SK-N-SH (cell line): Measurements from ENCODE around the gene HMOX1. TPM values are rescaled to one million over a fixed set of nuclear protein-coding genes. Genes with fewer than 3 reads are reported as not detected.

ENCODE experiments used
- CTCF ChIA-PET: fragments of 300-600, 350-600 bp; formaldehyde crosslinking; extraction: SDS; loops from one replicate; lab custom pipeline; 2021; lab: Yijun Ruan, JAX
- POLR2A ChIA-PET: fragments of 350-600 bp; sonication (Branson Sonifier 250); formaldehyde crosslinking; extraction: SDS; loops from one replicate; lab custom pipeline; 2020; ENCODE audit warnings: antibody characterized with exemption, inconsistent platforms; lab: Yijun Ruan, JAX
- DNase-seq: peaks from one replicate; pipeline ENCODE4 v3.0.0; 2012
- H2AFZ ChIP-seq: fragments of 200-600 bp; sonication (generic); 2 replicates; pipeline ENCODE4 v1.8.1; 2016; ENCODE audit warnings: antibody characterized with exemption, mild to moderate bottlenecking, low read depth
- H3F3A ChIP-seq: fragments of 200-600 bp; sonication (generic); replicated peaks from 2 replicates; pipeline ENCODE3; 2016; ENCODE audit warnings: antibody characterized with exemption, mild to moderate bottlenecking; ENCODE audit not compliant: insufficient read depth
- H3K27ac ChIP-seq, 2 experiments: fragments of 200-500 bp in 1 of 2; fragments of 200-600 bp in 1 of 2; sonication (Bioruptor generic) in 1 of 2; sonication (generic), shearing (Covaris generic) in 1 of 2; 2 replicates each; pipeline versions ENCODE4 v1.5.1 to v1.6.1; 2014 to 2016; ENCODE audit warnings: low read depth in 2 of 2, inconsistent platforms in 1 of 2, low read length in 1 of 2, mild to moderate bottlenecking in 1 of 2, mixed read lengths in 1 of 2
- H3K27me3 ChIP-seq: fragments of 200-600 bp; sonication (generic), shearing (Covaris generic); 2 replicates; pipeline ENCODE4 v1.6.1; 2016; ENCODE audit warnings: mixed run types; ENCODE audit not compliant: insufficient read depth
- H3K36me3 ChIP-seq, 2 experiments: fragments of 200-500 bp in 1 of 2; fragments of 200-600 bp in 1 of 2; sonication (Bioruptor generic) in 1 of 2; sonication (generic) in 1 of 2; replicated peaks in 1 of 2; 2 replicates each; pipeline versions ENCODE3 to v1.5.1; 2014 to 2016; ENCODE audit warnings: low read length in 1 of 2, mild to moderate bottlenecking in 1 of 2; ENCODE audit not compliant: insufficient read depth in 2 of 2, control insufficient read depth in 1 of 2
- H3K4me1 ChIP-seq, 2 experiments: fragments of 200-500 bp in 1 of 2; fragments of 200-600 bp in 1 of 2; sonication (Bioruptor generic) in 1 of 2; sonication (generic), shearing (Covaris generic) in 1 of 2; 2 replicates each; pipeline versions ENCODE4 v1.5.1 to v1.6.1; 2014 to 2016; ENCODE audit warnings: low read depth in 1 of 2, low read length in 1 of 2, mixed run types in 1 of 2; ENCODE audit not compliant: insufficient read depth in 2 of 2, control insufficient read depth in 1 of 2
- H3K4me2 ChIP-seq: fragments of 200-600 bp; sonication (generic), shearing (Covaris generic); 2 replicates; pipeline ENCODE4 v1.6.1; 2017; ENCODE audit warnings: mixed run types
- H3K4me3 ChIP-seq, 2 experiments: fragments of 200-500 bp in 1 of 2; fragments of 200-600 bp in 1 of 2; sonication (Bioruptor generic) in 1 of 2; sonication (generic), shearing (Covaris generic) in 1 of 2; 2 replicates each; pipeline versions ENCODE4 v1.5.1 to v1.8.1; 2014 to 2016; ENCODE audit warnings: low read depth in 2 of 2, inconsistent platforms in 1 of 2, low read length in 1 of 2, mild to moderate bottlenecking in 1 of 2, mixed read lengths in 1 of 2, moderate library complexity in 1 of 2
- H3K79me2 ChIP-seq: fragments of 200-600 bp; sonication (generic); 2 replicates; pipeline ENCODE4 v1.8.1; 2017; ENCODE audit warnings: mild to moderate bottlenecking; ENCODE audit not compliant: insufficient read depth
- H3K9ac ChIP-seq: fragments of 200-600 bp; sonication (generic); 2 replicates; pipeline ENCODE4 v1.6.1; 2017; ENCODE audit warnings: mixed run types
- H3K9me2 ChIP-seq: fragments of 200-600 bp; sonication (generic); 2 replicates; pipeline ENCODE4 v1.6.1; 2017; ENCODE audit warnings: mixed run types
- H3K9me3 ChIP-seq: fragments of 200-600 bp; sonication (generic); 2 replicates; pipeline ENCODE4 v1.6.1; 2017; ENCODE audit warnings: mixed run types, mild to moderate bottlenecking, moderate library complexity
- H4K20me1 ChIP-seq: fragments of 200-600 bp; sonication (generic); 2 replicates; pipeline ENCODE4 v1.6.1; 2017; ENCODE audit warnings: mild to moderate bottlenecking, mixed run types; ENCODE audit not compliant: insufficient read depth
- EP300 ChIP-seq, 2 experiments: IDR thresholded peaks; 2 replicates each; pipeline versions ENCODE4 v1.4.0 to v1.6.1; 2012; ENCODE audit warnings: borderline replicate concordance in 1 of 2, low read depth in 1 of 2, low read length in 1 of 2
- FOXJ3 ChIP-seq: sonication (generic); formaldehyde crosslinking; IDR thresholded peaks from 2 replicates; pipeline ENCODE4 v1.5.1; 2020; ENCODE audit warnings: mild to moderate bottlenecking, missing genetic modification reagents
- FOXM1 ChIP-seq: IDR thresholded peaks from 2 replicates; pipeline ENCODE4 v1.4.0; 2012; ENCODE audit warnings: low read depth, mild to moderate bottlenecking
- JUND ChIP-seq: IDR thresholded peaks from 2 replicates; pipeline ENCODE4 v1.4.0; 2012
- MXI1 ChIP-seq: IDR thresholded peaks from 2 replicates; pipeline ENCODE4 v1.6.1; 2012; ENCODE audit warnings: mild to moderate bottlenecking, low read depth, low read length, improper control_type of control experiment
- SIN3A ChIP-seq: IDR thresholded peaks from 2 replicates; pipeline ENCODE4 v1.6.1; 2012; ENCODE audit warnings: low read depth, mild to moderate bottlenecking, low read length, moderate library complexity, borderline replicate concordance
- TAF1 ChIP-seq: IDR thresholded peaks from 2 replicates; pipeline ENCODE4 v1.6.1; 2012; ENCODE audit warnings: low read depth, mild to moderate bottlenecking, low read length, moderate library complexity, borderline replicate concordance
- TEAD4 ChIP-seq: IDR thresholded peaks from 2 replicates; pipeline ENCODE4 v1.4.0; 2012; ENCODE audit warnings: mild to moderate bottlenecking, borderline replicate concordance; ENCODE audit not compliant: insufficient read depth
- YY1 ChIP-seq: IDR thresholded peaks from 2 replicates; pipeline ENCODE4 v1.4.0; 2012; ENCODE audit warnings: low read depth, mild to moderate bottlenecking
- WGBS: methylation state at CpG from one replicate; pipeline ENCODE4 v1.1.6; 2017; ENCODE audit warnings: low lambda C conversion rate; 5-methylcytosine and 5-hydroxymethylcytosine counted together
- polyA plus RNA-seq, 3 experiments: library from polyadenylated mRNA; depleted of rRNA; stranded (reverse); fragments of >200 nt; gene quantifications; 2 replicates each; pipeline ENCODE4 v1.2.3, GENCODE V29; 2012

HMOX1 gene
- polyA plus RNA-seq, 1 of the 3 experiments (the other 2 are of a cell fraction): 13.7 TPM

DNA sequence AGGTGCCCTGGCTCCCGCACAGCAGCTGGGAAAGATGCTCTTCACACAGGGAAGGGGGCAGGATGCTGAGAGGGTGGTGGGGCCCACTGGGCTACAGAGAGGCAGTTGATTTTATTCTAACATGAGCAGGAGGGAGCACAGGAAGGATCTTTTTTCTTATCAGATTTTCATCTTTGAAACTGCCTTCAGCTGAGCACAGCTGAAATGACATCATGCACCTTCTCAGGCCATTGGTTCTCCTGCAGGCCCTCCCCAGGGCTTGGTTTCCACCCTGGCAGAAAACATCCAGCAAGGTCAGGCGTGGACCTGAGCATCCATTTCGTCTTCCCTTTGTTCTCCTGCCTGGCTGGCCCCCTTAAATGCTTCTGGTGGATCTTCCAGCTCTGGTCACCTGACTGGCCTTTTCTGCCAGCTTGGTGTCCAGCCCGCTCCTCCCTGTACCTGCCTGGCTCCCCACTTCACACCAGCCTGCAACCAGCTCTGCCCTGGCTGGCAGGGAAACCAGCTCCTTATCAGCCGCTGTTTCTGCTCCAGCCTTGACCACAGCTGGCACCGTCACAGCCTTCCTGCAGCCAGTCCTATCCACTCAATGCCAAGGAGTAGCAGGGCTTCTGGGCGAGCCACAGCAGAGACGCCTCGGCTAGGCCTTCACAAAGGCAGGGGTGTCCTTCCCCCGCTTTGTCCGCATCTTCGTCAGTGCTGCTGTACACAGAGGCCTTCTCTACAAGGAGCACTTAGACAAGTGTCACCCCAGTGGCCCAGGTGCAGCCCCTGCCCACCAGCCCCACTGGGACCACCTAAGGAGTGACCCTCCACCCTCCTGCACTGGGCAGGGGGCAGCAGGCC, 44.7 kb upstream of the HMOX1 start:
- 86% methylated on average over 10 of the region's 12 CpGs for whole genome bisulfite sequencing
- Histone ChIP-seq H3K4me2 (no peak overlapping the region), H3K9me3 (no peaks in the 10 kb centered on the region), H3F3A (no peaks in the 10 kb centered on the region), H3K27me3 (no peaks in the 10 kb centered on the region), H2AFZ (no peak overlapping the region), H3K79me2 (no peaks in the 10 kb centered on the region), H3K27ac (peak overlapping the region in 1 of 2 experiments; percentile 51; a peak in 2 of 4 replicates), H3K9ac (no peak overlapping the region), H3K36me3 (peaks cover 0 to 23% of the 10 kb centered on the region in 2 experiments), H3K9me2 (no peaks in the 10 kb centered on the region), H3K4me3 (no peak overlapping the region), H3K4me1 (peaks cover 5 to 22% of the 10 kb centered on the region in 2 experiments; a peak in 2 of 4 replicates), H4K20me1 (no peaks in the 10 kb centered on the region)
- ChIA-PET CTCF (interaction anchor here (1.1 to 1.4 kb wide), 3 partner anchors 8 to 15 kb away, joined by 3 to 5 read pairs (median 4); no protein-coding TSS in a partner anchor), POLR2A (interaction anchor here (0.8 to 2.0 kb wide), 2 partner anchors 10 to 14 kb away, joined by 3 to 6 read pairs; no protein-coding TSS in a partner anchor)
- peak; percentile 66 for DNase-seq
- TF ChIP-seq FOXJ3 (CRISPR knock-in tag) (0 out of 2 replicates have a peak, but pooled peaks have one; percentile 37), MXI1 (no peak), TEAD4 (no peak)

DNA sequence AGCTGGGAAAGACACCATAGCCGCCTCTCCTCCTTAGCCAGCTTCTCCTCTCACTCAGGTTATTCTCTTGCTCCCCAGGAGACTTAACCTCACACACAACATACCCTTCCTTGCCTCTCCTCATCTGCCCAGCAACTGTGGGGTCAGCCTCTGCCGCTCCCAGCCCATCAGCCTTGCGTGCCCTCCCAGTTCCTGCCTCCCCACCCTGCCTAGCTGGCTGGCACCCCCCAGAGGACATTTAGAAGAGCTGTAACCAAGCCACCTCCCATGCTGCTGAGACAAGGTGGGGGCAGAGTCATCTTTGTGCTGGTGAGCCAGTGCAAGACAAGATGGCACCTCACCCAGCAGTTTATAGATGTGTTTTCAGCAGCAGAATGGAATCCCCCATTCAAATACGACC, 43.0 kb upstream of the HMOX1 start:
- Histone ChIP-seq H3K9ac (no peak overlapping the region), H3K27ac (no peak overlapping the region), H3K9me2 (no peaks in the 10 kb centered on the region), H3F3A (no peaks in the 10 kb centered on the region), H3K79me2 (no peaks in the 10 kb centered on the region), H3K4me2 (no peak overlapping the region), H3K9me3 (no peaks in the 10 kb centered on the region), H4K20me1 (no peaks in the 10 kb centered on the region), H2AFZ (no peak overlapping the region), H3K27me3 (no peaks in the 10 kb centered on the region), H3K4me1 (peaks cover 5 to 22% of the 10 kb centered on the region in 2 experiments; a peak in 2 of 4 replicates), H3K4me3 (no peak overlapping the region), H3K36me3 (peaks cover 0 to 14% of the 10 kb centered on the region in 2 experiments)
- DNase-seq: no peak
- CTCF ChIA-PET: interaction anchor here (0.8 to 1.7 kb wide), 3 partner anchors 12 to 786 kb away, joined by 3 to 5 read pairs (median 3); partner anchors contain the start of gene HMOX1
- TF ChIP-seq SIN3A: no peak
- TF ChIP-seq TEAD4: no peak
- TF ChIP-seq YY1: no peak
- no peak for TF ChIP-seq FOXM1
- no peak for TF ChIP-seq TAF1
- TF ChIP-seq JUND: no peak
- no peak for TF ChIP-seq EP300 (IDR thresholded peaks at IDR 0.05; ENCODE audit: borderline replicate concordance in 1 of 2, low read depth in 1 of 2, low read length in 1 of 2)
- no peak for TF ChIP-seq FOXJ3 (CRISPR knock-in tag)
- WGBS: 84% methylated on average over 4 of the region's 4 CpGs
- POLR2A ChIA-PET: no interaction called here
